IPS-NIHi7 (cell line): ENCODE results near the gene VEZF1.

Source experiments
- DNase-seq: peaks from one replicate; pipeline ENCODE4 v3.0.0; 2012; ENCODE audit warnings: mixed read lengths; ENCODE audit errors: extremely low spot score

The VEZF1 gene

DNA sequence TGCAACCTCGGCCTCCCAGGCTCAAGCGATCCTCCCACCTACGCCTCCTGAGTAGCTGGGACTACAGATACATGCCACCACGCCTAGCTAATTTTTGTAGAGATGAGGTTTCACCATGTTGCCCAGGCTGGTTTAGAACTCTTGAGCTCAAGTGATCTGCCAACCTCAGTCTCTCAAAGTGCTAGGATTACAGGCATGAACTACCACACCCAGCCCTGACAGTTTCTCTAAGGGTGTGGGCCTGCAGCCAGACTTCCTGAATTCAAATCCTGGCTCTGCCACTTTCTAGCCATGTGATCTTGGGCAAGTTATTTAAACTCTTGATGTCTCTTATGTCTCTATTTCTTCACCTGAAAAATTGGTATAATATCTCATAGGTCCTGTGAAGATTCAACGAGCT is 38.4 kb downstream of the VEZF1 start:
- no peak for DNase-seq

DNA sequence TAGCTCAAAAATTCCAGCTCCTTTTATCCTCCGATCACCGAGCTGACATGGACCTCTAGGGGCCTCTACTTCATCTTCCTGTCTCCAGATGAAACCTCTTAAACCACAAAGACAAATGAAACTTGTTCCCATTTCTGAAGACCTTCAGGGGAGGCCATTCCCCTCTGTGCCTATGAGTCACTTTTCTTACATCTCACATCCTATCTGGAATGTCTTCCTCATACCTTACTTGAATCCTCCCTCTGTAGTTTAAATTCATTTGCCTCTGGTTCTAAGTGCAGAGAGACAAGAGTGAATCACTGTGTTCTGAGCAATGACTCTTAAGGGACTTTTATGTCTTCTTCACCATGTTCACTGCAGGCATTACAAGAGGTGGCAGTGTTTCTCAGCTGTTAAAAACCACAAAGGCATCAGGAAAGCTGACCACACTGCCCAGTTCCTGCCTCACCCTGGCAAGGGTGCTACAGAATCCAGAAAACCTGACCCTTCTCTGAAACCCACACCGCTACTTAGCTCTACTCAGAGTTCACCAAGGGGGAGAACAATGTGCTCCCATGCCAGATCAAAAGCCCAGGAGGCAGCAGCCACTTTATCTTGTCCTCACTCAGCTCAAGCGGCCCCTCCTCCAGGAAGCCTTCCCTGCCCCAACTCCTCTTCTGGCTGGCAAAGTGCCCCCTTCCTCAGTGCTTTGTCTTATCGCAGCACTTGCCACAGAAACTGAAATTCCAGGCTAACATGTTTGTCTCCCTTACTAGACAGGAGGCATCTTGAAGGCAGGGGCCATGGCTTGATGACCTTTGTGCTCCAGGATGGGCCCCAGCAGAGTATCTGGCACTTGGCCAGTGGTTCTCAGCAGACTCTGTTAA is 39.3 kb downstream of the VEZF1 start:
- no peak for DNase-seq

DNA sequence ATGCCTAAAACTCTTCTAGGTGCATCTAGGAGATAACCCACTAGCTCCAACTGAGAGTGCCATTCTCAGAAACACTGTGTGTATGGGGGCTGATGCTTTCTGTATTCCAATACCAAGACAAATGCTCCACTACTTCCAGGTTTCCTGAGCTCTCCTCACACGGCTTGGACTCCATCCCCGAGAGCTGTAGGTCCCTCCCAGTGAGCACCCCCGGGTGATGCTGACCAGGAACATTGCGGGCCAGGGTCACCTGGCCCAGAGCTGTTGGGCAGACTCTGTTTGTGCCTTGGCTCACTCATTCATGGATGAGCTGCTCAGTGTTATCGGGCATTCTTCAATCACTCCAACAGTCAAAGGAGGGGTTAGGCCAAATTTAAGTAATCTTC is 39.9 kb downstream of the VEZF1 start:
- DNase-seq = no peak

DNA sequence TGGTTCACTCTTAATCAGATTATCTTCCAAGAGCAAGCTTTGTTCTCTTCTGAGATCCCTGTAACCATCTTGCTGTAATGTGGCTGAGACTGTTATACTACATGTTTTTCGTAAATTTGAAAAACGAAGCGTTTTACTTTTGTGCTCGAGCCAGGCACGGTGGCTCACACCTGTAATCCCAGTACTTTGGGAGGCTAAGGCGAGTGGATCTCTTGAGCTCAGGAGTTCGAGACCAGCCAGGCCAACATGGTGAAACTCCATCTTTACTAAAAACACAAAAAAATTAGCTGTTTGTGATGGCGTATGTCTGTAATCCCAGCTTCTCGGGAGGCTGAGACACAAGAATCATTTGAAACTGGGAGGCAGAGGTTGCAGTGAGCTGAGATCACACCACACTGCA is 40.7 kb downstream of the VEZF1 start:
- no peak for DNase-seq

DNA sequence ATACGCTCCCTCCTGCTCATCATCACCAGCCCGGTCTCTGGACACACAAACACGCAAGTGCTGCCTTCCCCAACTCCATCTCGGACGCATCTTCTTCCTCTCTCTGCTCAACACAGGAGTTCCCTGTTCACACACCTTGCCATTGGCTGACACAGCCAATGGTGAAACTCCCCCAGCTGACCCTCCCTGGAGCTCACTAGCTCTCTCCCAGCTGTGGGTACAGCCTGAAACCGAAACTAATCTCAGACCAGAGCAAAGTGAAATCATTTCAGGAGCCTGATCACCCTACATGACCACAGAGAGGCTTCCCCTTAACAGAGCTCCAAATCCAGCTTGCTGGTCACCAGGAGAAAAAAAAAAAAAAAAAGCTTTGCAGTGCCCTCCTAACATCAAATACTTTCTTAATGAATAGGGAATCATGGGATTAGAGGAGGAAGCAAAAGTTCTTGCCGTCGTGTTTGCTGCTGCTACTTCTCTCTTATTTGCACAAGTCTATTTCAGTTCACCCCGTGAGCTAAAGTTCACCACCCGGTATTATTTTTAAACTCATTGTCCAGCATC is 41.2 kb downstream of the VEZF1 start:
- no peak for DNase-seq

DNA sequence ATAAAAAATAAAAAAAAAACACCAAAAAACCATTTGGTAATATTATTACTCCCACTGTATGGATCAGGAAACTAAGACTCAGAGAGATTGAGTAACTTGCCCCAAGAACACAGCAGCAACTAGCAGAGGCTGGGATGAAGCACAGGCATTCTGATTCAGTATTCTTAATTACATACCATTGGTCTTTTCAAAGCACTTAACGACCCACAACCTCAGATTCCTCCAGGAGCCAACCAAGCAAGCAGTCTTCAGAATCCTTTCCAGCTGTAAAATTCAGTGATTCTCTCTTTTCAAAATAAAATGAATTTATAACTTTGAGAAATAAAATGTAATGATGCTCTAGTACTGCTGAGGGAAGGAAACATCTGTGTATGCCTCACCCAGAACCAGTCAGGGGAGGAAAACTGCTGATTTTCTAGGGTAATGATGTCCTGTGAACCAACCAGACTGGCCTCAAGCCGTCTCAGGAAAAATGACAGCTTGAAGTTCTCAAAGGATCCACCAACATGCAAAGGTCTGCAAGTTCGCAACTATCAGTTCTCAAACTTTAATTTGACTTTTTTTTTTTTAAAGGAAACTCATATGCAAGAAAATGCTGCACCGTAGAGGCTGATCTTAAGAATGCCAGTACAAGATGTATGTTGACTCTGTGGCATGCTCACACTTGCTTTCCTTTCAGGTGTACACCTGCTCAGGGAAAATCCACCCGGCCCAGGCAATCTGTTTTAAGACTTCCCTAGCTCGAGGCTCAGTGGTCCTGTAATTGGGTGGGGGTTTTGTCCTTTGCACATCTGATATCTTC is 41.9 kb downstream of the VEZF1 start:
- DNase-seq = no peak

DNA sequence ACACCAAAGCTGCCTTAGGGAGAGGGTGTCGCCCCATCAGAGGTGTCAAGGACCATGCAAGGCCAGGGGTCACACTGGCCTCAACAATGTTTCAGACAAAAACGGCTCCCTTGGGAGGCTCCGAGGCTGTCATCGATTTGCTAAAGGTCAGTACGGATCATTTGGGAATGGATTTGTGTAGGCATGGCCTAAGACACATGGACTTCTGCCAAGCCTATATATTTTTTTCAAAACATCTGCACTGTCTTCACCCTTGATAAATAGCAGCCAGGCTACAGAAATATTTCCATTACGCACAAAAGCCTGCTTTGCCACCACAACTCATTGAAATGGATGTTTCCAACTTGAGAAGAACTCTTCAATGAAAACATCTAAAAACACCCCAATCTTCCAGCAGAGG is 43.1 kb downstream of the VEZF1 start:
- DNase-seq = no peak

DNA sequence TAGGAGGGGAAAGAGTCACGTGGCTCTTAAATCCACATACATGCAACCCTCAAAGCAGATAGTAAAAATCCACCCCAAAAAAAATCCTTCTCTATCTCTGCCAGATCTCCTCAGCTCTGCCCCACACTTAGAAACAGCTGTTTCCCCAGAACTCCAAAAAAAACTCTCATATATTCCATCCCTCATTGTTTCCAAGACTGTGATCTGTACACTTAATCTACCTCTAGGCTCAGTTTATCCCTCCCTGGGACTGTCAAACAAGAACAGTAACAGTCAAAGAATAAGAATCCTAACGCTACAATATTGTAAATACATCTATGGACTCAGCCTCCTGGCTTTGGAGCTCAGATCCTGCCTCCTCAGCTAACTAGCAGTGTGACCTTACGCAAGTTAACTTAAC is 44.4 kb downstream of the VEZF1 start:
- DNase-seq = no peak

DNA sequence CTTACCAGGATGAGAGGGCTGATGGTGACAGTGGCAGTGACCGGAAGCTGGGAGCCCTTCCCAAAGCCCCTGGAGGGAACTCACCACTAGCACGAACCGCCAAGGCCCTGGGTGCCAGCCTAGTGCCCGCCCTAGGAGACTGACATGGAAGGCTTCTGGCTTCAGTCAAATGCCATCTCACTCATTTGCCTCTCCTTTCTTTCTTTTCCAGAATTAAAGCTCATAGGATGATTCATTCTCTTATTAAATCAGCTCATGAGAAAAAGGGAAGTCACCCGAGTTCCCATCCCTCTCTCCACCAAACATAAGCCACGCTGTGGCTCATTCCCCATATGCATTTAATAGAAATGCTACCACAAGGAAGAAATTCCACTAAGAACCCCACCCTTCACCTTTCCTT is 44.9 kb downstream of the VEZF1 start:
- no peak for DNase-seq

DNA sequence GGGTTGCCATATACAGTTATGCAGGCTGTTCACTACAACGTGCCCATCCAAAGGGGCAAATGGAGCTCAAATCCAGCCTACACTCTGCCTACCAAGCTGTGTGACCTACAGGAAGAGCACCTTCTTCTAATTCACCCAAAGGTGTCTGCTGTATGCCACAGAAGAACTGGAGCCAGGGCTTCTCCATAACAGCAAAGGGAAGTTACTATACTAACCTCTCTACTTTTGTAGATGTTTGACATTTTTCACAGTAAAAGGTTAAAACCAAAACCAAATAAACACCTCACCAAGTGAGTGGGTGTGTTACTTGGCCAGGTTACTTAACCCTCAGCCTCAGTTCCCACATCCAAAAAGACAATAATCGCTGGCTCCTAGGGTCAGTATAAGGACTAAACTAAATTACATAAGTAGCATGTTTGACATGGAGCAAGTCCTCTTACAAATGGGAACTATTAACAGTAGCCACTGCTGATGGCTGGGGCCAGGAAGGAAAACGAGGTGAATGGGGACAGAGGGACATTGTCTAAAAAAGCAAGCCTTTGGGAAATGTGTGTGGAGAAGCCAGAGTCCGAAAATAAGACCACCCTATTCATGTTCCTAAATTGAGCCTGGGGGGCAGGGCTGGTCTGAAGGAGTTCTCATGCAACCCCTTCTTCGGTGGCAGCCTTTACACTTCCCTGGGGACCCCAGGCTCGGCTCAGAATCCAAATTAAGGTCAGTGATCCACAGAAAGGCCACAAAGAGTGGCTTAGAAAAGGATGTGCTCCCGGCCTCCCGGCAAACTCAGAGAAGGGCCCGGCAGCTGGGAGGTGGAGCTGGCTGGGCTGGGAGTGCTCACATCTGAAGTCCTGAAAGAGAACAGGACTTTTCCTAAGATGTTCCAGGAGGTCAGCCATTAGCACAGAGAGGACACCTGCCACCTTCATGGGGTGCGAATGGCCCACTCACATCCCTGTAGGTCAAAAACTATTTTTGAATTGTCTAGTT is 46.4 kb downstream of the VEZF1 start:
- DNase-seq = no peak

DNA sequence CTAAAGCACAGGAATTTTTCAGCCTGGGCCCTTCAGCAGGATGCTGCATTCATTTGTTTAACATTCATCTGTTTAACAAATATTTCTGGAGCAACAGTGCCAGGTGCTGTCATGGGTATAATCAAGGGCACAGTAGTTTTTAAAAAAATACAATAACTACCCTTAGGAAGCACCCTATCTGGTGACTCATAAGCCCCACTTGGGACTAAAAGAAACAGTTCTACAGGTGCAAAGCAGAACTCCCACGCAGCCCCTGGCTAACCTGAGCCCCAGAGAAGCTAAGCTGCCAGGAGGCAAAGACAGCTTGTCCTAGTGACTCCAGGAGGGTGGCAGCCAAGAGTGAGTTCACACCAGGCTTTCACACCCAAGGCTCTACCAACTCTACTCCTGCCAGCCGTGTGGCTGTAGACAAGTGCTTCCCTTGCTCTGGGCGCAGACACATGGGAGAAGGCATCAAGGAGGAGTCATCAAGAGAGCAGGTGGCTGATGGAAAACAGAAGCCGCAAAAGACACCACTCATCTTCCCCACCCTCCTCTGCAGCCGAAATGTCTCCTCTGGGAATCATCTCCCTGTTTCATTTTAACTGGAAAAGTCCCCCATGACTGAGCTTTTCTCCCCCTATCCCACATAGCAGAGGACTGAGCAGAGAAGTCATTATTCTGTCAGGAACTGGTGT is 47.3 kb downstream of the VEZF1 start:
- DNase-seq = no peak

DNA sequence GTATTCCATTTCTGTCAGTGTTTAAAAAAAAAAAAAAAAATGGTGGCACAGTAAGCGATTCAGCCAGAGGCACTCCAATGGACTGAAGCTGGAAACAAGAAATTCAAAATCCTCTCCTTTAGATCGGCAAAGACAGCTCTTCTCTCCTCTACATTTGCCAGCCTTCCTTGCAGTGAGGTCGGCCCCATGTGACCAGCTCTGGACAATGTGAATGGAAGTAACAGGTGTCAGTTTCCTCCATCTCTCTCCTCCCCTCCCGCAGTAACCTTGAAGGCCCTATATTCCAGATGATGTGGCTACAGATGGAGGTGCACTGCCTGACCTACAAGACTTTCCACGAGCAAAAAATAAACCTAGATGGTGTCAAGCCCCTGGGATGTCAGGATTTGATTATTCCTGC is 47.8 kb downstream of the VEZF1 start:
- DNase-seq = no peak

DNA sequence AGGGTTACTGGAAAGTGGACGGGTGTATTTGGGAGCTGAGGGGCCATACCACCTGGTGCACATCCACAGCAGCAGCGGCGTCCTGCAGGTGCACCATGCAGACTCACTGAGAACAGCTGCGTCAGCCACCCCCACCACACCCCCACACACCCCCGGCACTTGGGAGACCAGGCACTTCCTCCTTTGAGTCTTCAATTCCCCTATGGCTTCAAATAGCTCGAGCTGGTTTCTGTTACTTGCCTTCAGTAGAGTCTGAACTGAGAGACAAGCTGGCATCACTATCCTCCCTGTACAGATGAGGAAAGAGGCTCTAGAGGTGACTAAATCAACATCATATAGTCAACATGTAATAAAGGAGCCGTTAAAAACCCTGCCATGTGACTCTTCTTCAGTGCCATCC is 48.3 kb downstream of the VEZF1 start:
- no peak for DNase-seq

DNA sequence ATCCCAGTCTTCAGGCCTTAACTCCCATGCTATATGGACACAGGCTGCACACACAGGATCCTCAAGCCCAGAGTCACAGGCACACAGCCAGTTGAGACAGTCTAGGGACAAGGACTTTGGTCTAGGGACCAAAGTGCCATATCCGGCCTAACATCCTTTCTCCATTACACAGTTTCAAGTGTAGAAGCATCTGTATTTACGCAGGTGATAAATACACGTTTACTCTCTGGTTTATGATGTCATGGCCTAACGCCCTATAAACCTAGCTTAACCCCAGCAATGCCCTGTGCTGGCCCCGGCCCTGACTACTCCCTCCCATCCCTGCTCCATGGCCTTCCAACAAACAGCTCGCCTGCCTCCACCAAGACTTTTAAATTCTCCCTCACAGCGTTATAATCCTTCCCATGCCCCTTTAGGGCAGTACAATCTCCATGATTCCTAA is 50.0 kb downstream of the VEZF1 start:
- DNase-seq = no peak

DNA sequence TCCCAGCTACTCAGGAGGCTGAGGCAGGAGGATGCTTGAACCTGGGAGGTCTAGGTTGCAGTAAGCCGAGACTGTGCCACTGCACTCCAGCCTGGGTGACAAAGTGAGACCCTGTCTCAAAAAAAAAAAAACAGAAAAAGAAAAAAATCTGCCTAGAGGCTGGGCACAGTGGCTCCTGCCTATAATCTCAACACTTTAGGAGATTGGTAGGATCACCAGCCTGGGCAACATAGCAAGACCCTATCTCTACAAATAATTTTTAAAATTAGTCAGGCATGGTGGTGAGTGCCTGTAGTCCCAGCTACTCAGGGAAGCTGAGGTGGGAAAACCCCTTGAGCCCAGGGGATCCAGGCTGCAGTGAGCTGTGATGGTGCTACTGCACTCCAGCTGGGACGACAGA is 50.6 kb downstream of the VEZF1 start:
- DNase-seq = no peak

DNA sequence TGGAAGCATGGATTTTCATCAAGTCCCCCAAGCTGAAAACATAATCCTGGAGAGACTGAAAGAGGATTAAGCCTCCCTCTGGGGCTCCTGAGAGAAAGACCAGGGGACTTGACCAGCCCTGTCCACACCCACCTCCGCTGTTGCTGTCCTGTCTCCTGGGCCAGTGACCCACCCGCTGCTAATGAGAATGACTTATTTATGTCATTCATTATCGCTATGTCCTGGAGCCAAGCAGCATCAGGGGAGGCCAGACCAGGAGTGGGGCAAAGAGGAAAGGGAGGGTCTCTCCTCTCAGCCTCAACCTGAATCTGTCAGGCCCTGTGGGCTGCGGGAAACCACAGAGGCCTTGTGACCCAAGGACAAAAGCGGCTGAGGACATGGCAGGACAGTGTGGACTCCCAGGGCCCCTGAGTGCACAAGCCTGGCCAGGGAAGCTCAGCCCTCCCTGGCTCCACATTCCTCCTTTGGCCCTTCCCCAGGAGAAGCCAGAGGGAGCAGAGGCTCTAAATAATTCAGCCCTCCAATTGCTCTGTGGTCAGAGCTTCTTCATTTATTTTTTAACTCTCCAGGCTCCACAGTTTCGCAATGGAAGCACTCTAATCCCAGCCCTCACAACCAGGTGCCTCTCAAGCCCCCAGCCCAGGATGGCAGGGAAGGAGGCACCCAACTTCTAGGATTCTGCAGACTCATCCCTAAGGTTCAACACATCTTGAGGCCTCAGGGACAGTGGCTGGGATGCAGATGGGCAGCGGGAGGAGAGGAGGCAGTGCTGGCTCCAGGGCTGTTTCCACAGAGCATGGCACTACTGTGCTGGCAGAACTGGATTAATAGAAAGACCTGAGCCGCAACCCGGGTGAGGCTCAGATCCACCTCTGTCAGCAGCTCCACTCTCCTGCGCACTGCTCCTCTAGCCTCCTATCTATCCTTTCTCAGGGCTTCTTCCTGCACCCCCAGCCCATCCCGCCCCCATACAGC is 51.9 kb downstream of the VEZF1 start:
- DNase-seq = no peak

DNA sequence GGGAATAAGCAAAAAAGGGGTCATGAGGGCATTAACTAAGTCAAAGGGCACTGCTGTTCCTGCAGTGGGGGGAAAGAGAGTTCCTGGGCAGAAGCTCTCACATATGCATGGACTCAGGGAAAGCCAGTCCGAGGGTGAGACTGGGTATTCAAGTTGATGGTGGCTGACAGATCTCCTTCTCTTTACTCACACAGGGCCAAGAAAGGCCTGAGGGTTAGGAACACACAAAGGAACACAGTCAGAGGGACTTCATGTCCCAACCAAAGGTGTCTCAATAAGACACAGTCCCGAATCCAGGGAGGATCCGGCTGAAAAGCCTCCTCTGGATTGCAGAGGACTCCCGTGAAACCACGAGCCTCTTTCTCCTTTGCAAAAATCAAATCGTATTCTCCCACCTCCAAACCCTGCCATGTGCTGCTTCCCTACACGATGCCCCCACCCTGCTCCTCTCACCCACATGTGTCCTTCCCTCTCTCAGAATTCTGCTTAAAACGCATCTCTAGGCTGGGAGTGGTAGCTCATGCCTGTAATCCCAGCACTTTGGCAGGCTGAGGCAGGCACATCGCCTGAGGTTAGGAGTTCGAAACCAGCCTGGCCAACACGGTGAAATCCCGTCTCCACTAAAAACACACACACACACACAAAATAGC is 56.4 kb downstream of the VEZF1 start:
- no peak for DNase-seq

DNA sequence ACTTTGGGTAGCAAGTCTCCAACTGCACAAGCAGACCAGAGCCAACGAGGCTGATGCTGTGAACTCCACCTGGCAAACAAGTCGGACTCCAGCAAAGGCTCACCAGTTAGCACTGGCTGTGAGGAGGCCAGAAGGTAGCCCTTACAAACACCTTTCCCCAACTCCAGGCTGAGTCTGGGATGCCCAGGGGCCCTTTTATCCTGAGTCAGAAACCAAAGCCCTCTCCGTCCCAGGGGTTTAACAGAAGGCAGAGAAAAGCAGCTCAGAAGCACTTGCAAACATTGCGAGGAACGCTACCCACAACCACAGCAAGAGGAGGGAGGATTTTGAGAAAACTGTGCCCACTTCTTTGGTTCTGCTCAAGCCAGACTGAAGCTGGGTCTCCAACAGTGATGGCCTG is 57.8 kb downstream of the VEZF1 start:
- DNase-seq = no peak

DNA sequence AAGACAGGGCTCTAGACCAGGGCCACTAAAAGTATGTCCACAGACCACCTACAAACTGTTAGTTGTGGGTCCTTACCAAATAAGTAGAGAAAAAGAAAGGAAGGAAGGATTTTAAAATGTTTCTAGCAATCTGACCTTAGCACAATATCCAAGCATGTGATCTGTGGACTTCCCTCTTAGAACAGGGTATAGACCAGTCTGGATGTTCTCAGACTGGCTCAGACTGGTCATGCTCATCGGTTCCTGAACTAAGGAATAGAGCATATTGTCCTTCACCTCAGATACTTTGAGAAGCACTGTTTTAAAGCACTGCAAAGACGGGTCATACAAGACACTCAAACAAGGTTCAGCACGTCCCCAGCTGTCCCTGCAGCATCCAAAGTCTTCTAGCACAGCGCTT is 58.7 kb downstream of the VEZF1 start:
- DNase-seq = no peak
